ENCODE data around the gene GMCL1.

GMCL1 gene

DNA sequence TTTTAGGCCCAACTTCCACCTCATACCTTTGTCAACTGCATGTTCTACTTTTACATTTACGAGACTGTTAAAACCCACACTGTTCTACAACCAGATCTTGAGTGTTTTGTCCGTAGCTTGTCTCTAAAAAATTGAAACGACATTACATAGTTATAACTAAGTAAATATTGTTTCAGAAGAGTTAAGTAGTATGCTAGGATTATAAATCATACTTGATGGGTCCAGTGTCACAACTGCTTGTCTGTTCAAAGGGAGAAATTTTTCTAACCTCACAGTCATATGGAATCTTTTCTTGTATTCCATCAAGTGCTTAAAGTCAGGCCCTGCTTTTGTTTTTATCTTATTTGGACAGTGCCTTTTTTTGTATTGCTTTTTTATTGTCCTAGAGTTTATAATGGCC is 4.3 kb downstream of the GMCL1 start:
- no peaks in the 10 kb centered on the region for H3K9me3 Mint-ChIP-seq
- H3K27me3 Mint-ChIP-seq (ENCODE audit: low read depth, poor library complexity), result peaks cover 3% of the 10 kb centered on the region
- peaks cover 38% of the 10 kb centered on the region for H3K36me3 Mint-ChIP-seq (ENCODE audit: low read depth)
- peaks cover 43% of the 10 kb centered on the region for H3K4me1 Mint-ChIP-seq
- TF ChIP-seq, protein P1, sequence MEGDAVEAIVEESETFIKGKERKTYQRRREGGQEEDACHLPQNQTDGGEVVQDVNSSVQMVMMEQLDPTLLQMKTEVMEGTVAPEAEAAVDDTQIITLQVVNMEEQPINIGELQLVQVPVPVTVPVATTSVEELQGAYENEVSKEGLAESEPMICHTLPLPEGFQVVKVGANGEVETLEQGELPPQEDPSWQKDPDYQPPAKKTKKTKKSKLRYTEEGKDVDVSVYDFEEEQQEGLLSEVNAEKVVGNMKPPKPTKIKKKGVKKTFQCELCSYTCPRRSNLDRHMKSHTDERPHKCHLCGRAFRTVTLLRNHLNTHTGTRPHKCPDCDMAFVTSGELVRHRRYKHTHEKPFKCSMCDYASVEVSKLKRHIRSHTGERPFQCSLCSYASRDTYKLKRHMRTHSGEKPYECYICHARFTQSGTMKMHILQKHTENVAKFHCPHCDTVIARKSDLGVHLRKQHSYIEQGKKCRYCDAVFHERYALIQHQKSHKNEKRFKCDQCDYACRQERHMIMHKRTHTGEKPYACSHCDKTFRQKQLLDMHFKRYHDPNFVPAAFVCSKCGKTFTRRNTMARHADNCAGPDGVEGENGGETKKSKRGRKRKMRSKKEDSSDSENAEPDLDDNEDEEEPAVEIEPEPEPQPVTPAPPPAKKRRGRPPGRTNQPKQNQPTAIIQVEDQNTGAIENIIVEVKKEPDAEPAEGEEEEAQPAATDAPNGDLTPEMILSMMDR (IDR thresholded peaks at IDR 0.05), result no peak
- H3K27ac Mint-ChIP-seq, result no peak overlapping the region
- H3K4me3 Mint-ChIP-seq, result no peak overlapping the region
- DNase-seq, result no peak

DNA sequence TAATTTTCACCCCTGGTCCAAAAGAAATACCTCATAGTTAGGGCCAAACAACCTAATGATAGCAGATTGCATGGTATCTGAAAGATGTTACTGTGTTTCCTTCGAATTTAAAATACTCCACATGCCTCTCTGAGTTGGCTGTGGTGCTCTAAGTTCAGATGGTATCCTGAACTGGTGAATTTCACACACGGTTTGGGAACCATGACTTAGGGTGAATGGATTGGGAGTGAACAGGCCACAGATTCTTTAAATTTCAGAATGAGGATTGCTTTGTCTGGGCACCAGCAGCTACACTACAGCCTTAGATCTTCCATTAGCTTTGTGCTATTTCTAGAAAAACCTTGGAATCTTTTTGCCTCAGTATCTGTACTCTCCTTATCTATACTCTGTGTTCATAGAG is 6.2 kb downstream of the GMCL1 start:
- H3K36me3 Mint-ChIP-seq (ENCODE audit: low read depth), result peaks cover 52% of the 10 kb centered on the region
- no peak overlapping the region for H3K27ac Mint-ChIP-seq
- peaks cover 37% of the 10 kb centered on the region for H3K4me1 Mint-ChIP-seq
- no peak overlapping the region for H3K4me3 Mint-ChIP-seq
- TF ChIP-seq, protein P1 (IDR thresholded peaks at IDR 0.05), result no peak
- peaks cover 3% of the 10 kb centered on the region for H3K27me3 Mint-ChIP-seq (ENCODE audit: low read depth, poor library complexity)
- H3K9me3 Mint-ChIP-seq, result no peaks in the 10 kb centered on the region
- DNase-seq, result no peak

DNA sequence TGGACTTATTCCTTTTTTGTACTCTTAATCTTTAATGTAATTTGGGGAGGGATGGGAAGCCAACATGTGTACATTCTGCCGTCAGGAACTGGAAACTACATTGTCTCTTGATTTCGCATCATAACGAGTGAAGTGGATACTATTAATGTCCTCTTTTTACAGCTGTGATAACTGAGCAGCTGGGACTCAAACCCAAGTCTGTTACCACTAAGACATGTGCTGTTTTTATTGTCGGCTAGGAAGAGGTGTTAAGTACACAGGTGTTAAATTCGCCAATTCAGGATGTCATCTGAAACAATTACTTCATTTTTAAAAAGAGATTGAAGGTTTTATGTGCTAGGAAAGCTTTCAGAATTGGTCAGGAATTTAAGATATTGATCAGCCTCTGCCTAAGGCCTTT is 6.9 kb downstream of the GMCL1 start:
- no peak overlapping the region for H3K27ac Mint-ChIP-seq
- TF ChIP-seq, protein P1 (IDR thresholded peaks at IDR 0.05), result no peak
- peaks cover 53% of the 10 kb centered on the region for H3K36me3 Mint-ChIP-seq (ENCODE audit: low read depth)
- no peak for DNase-seq
- no peak overlapping the region for H3K4me3 Mint-ChIP-seq
- H3K9me3 Mint-ChIP-seq, result no peaks in the 10 kb centered on the region
- H3K4me1 Mint-ChIP-seq, result peaks cover 32% of the 10 kb centered on the region
- peaks cover under 1% of the 10 kb centered on the region for H3K27me3 Mint-ChIP-seq (ENCODE audit: low read depth, poor library complexity)

DNA sequence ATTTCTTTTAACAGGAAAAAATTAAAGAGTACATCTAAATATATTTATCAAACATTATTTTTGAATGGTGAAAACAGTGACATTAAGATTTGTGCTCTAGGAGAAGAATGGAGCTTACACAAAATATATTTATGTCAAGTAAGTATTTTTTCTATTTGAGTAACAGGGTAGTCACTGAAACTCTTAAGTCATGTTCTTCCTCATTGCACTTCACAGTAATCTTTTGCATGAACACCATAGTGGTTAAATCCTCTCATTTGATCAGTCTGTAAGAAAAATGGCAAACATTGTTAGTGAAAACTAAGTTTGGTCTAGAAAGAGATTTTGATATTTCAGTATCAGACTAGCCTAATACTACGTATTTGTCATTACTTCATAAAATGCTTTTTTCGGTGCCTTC is 8.1 kb downstream of the GMCL1 start:
- Mint-ChIP-seq H3K9me3 (no peaks in the 10 kb centered on the region), H3K36me3 (ENCODE audit: low read depth) (peaks cover 55% of the 10 kb centered on the region), H3K27ac (no peak overlapping the region), H3K27me3 (ENCODE audit: low read depth, poor library complexity) (no peaks in the 10 kb centered on the region), H3K4me1 (peaks cover 20% of the 10 kb centered on the region), H3K4me3 (no peak overlapping the region)
- TF ChIP-seq, protein P1 (IDR thresholded peaks at IDR 0.05), result no peak
- DNase-seq, result no peak

DNA sequence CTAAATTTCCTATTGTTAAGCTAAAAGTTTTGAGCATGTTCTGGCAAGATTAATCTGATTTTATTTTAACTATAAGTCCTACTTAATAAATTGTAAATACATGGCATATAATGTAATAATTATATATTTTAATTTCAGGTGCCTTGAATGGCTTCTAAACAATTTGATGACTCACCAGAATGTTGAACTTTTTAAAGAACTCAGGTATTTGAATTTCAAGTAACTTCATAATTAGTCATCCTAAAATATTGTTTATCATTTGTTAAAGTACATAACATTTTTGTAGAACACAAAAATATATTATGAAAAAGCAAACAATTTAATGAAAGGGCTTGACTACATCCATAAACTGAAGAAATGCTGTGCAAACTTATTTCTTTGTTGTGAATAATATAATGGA is 14.5 kb downstream of the GMCL1 start:
- Mint-ChIP-seq H3K27ac (no peak overlapping the region), H3K9me3 (no peaks in the 10 kb centered on the region), H3K4me1 (no peaks in the 10 kb centered on the region), H3K36me3 (ENCODE audit: low read depth) (peaks cover 54% of the 10 kb centered on the region), H3K27me3 (ENCODE audit: low read depth, poor library complexity) (no peaks in the 10 kb centered on the region), H3K4me3 (no peak overlapping the region)
- no peak for DNase-seq
- TF ChIP-seq, protein P1 (IDR thresholded peaks at IDR 0.05), result no peak

DNA sequence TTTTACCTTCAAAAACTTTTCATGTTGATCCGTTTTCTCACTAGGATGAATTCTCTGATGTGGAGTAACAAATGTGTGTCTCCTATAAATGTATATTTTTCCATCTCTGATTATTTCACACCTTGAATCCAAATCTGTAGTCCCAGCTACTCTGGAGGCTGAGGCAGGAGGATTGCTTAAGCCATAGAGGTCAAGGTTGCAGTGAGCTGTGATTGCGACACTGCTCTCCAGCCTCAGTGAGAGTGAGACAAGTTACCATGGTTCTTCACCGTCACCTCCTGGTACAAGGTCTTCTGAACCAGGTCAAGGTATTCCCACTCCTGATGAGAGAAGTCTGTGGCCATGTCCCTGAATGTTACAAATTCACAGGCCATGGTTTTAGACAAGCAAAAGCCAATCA is 15.1 kb downstream of the GMCL1 start:
- TF ChIP-seq, protein P1 (IDR thresholded peaks at IDR 0.05), result no peak
- no peaks in the 10 kb centered on the region for H3K9me3 Mint-ChIP-seq
- no peak for DNase-seq
- H3K27ac Mint-ChIP-seq, result no peak overlapping the region
- H3K4me1 Mint-ChIP-seq, result no peaks in the 10 kb centered on the region
- H3K4me3 Mint-ChIP-seq, result no peak overlapping the region
- H3K36me3 Mint-ChIP-seq (ENCODE audit: low read depth), result peaks cover 50% of the 10 kb centered on the region
- H3K27me3 Mint-ChIP-seq (ENCODE audit: low read depth, poor library complexity), result no peaks in the 10 kb centered on the region
